ENCODE results near the gene CDK5RAP2.

DNA sequence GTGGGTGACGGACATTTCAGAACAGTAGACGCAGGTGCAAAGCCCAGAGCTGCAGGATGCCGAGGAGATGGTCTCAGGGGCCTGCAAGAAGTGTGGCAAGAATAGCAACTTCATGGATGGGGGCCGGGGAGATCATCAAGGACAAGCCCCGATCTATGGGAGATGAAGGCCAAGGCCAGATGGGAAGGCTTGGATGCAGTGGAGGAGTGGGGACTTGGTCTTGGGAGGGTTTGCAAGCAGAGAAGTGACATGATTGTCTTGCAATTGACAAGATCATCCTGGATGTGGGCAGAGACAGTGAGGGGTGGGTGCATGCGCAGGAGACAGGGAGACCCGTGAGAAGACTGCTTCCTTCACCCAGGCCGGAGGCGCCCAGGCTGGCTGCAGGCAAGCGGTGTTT, 198.1 kb downstream of the CDK5RAP2 start:
- TF ChIP-seq, protein P1, sequence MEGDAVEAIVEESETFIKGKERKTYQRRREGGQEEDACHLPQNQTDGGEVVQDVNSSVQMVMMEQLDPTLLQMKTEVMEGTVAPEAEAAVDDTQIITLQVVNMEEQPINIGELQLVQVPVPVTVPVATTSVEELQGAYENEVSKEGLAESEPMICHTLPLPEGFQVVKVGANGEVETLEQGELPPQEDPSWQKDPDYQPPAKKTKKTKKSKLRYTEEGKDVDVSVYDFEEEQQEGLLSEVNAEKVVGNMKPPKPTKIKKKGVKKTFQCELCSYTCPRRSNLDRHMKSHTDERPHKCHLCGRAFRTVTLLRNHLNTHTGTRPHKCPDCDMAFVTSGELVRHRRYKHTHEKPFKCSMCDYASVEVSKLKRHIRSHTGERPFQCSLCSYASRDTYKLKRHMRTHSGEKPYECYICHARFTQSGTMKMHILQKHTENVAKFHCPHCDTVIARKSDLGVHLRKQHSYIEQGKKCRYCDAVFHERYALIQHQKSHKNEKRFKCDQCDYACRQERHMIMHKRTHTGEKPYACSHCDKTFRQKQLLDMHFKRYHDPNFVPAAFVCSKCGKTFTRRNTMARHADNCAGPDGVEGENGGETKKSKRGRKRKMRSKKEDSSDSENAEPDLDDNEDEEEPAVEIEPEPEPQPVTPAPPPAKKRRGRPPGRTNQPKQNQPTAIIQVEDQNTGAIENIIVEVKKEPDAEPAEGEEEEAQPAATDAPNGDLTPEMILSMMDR (conservative IDR thresholded peaks at IDR 0.05; ENCODE audit: low read length) = no peak
- TF ChIP-seq EZH2phosphoT487 (IDR thresholded peaks at IDR 0.05; ENCODE audit: borderline replicate concordance, low read depth, low read length) = no peak

Measured in OCI-LY7 (cell line).